CD4-positive, alpha-beta T cell (primary cell): ENCODE data around the gene PAQR9. TPM values are rescaled to one million over a fixed set of nuclear protein-coding genes. Genes with fewer than 3 reads are reported as not detected.
A peak's percentile ranks its signal among the peaks of the same experiment; 100 is the strongest.

Experiments
- ATAC-seq: fragments of 200-7000 bp; cut with Tn5 transposase; one replicate; pipeline ENCODE4 v1.10.0; 2022; ENCODE audit warnings: mild to moderate bottlenecking; ENCODE audit not compliant: poor library complexity
- CTCF ChIA-PET: fragments of 350-600 bp; sonication (Branson Sonifier 250); formaldehyde crosslinking; loops from one replicate; lab custom pipeline; 2021; ENCODE audit warnings: antibody characterized with exemption, inconsistent platforms; lab: Charles Lee
- POLR2A ChIA-PET: fragments of 350-600 bp; sonication (Branson Sonifier 250); formaldehyde crosslinking; loops from one replicate; lab custom pipeline; 2021; ENCODE audit warnings: antibody characterized with exemption, inconsistent platforms; lab: Charles Lee
- DNase-seq, 14 experiments: peaks; one replicate each; pipeline ENCODE4 v3.0.0-alpha.2; 2013 to 2020; ENCODE audit warnings: mixed read lengths in 2 of 14
- H3K27ac ChIP-seq, 2 donors: one replicate each; pipeline versions ENCODE4 v1.5.1 to v1.7.0; 2013; ENCODE audit warnings: low read length in 2 of 2, low read depth in 1 of 2, mild to moderate bottlenecking in 1 of 2
- H3K27me3 ChIP-seq, 2 experiments: 1 replicate in 1 of 2; 2 replicates in 1 of 2; pipeline versions ENCODE4 v1.6.1 to v1.7.0; 2013; ENCODE audit warnings: low read length in 2 of 2, control low read depth in 1 of 2, mild to moderate bottlenecking in 1 of 2, moderate library complexity in 1 of 2; ENCODE audit not compliant: insufficient read depth in 2 of 2, control insufficient read depth in 1 of 2
- H3K36me3 ChIP-seq: one replicate; pipeline ENCODE4 v1.6.1; 2013; ENCODE audit warnings: low read length, control low read depth; ENCODE audit not compliant: insufficient read depth
- H3K4me1 ChIP-seq: one replicate; pipeline ENCODE4 v1.6.1; 2013; ENCODE audit warnings: low read length, control low read depth; ENCODE audit not compliant: insufficient read depth
- H3K4me3 ChIP-seq: one replicate; pipeline ENCODE4 v1.5.1; 2013; ENCODE audit warnings: mild to moderate bottlenecking, low read length, moderate library complexity
- H3K9me3 ChIP-seq, 2 experiments: 1 replicate in 1 of 2; 2 replicates in 1 of 2; pipeline versions ENCODE4 v1.6.1 to v1.7.0; 2013; ENCODE audit warnings: low read length in 2 of 2, mild to moderate bottlenecking in 2 of 2, control low read depth in 1 of 2, moderate library complexity in 1 of 2; ENCODE audit not compliant: control insufficient read depth in 1 of 2, insufficient read depth in 1 of 2
- H3K27ac Mint-ChIP-seq: one replicate; pipeline ENCODE4 v1.8.0; 2020; ENCODE audit warnings: mixed read lengths
- H3K27me3 Mint-ChIP-seq: one replicate; pipeline ENCODE4 v1.8.0; 2021; ENCODE audit warnings: mixed read lengths
- H3K36me3 Mint-ChIP-seq: one replicate; pipeline ENCODE4 v1.8.0; 2021; ENCODE audit warnings: low read depth, mixed read lengths
- H3K4me1 Mint-ChIP-seq: one replicate; pipeline ENCODE4 v1.8.0; 2021; ENCODE audit warnings: low read depth, mixed read lengths
- H3K4me3 Mint-ChIP-seq: one replicate; pipeline ENCODE4 v1.8.0; 2020; ENCODE audit warnings: mild to moderate bottlenecking, mixed read lengths
- H3K9me3 Mint-ChIP-seq: one replicate; pipeline ENCODE4 v1.8.0; 2020; ENCODE audit warnings: mixed read lengths
- CTCF ChIP-seq: fragments of 200-600 bp; IDR thresholded peaks from one replicate; pipeline ENCODE4 v1.8.0; 2022; ENCODE audit warnings: antibody characterized with exemption, mild to moderate bottlenecking
- intact Hi-C, 2 experiments: fragments of 100-400 bp; cut with DNase I in 1 of 2; cut with micrococcal nuclease in 1 of 2; formaldehyde crosslinking; loops; one replicate each; pipeline versions ENCODE4 v1.15.1 to v1.9.0; 2023 to 2025; cut with DNase I, micrococcal nuclease
- polyA plus RNA-seq, 2 donors: library from polyadenylated mRNA; unstranded; fragments of 120-200 nt; gene quantifications; one replicate each; pipeline ENCODE4 v1.2.1, GENCODE V29; 2013
- total RNA-seq, 174 experiments: library from RNA in 2 of 174; stranded (reverse) in 2 of 174; gene quantifications; one replicate each; pipeline ENCODE4 v1.2.3 and lab custom pipeline; 2021 to 2026

PAQR9 gene, protein sequence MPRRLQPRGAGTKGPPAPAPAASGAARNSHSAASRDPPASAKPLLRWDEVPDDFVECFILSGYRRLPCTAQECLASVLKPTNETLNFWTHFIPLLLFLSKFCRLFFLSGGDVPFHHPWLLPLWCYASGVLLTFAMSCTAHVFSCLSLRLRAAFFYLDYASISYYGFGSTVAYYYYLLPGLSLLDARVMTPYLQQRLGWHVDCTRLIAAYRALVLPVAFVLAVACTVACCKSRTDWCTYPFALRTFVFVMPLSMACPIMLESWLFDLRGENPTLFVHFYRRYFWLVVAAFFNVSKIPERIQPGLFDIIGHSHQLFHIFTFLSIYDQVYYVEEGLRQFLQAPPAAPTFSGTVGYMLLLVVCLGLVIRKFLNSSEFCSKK
- not detected for total RNA-seq
- not detected for polyA plus RNA-seq (2013, experiment 1 of 2)
- not detected for polyA plus RNA-seq (2013, experiment 2 of 2)
- total RNA-seq (lab: John Stamatoyannopoulos, UW): 0 to 0.22 (median 0) reads per million in 172 experiments

DNA sequence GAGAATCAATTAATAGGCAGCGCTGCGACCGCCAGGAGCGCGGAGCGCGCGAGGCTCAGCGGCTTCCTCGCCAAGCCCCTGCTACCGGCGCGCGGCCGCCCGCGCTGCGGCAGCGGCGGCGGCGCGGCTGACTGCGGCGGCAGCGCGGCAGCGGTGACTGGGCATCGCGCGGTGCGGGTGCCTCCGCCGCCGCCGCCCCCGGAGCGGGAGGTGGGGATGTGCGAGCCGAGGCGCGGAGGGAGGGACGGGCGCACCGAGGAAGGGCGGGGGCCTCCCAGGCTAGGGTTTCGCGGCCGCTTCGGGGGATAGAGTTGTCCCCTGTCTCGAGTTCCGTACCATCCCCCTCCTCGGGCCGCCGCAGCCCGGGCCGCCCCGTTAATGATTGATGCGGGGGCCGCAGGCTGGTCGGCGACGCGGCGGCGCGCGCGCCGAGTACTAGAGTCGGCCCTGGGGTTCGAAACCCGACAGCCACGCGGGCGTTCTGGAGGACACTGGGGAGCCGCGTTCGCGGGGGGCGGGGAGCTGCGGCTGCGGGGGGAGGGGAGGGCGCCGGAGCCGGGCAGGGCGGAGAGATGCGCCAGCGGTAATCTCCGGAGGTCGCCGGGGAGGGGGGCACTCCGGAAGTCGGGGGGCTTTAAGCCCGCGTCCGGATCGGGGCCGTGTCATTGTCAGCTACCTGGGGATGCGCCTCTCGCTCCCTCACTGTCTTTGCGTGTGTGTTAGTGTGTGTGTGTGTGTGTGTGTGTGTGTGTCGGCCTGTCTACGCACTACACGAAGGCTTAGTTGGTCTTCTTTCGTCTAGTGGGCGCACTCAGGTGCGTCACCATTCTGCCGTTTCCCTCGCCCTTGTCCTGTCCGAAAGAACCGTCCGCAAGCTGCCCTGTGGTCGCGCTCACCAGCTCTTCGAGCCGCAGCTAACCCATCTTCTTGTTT is at the start of gene PAQR9:
Gene PAQR9, minus strand, starts transcription at position 159 of the 933 bp plus-strand sequence. CDS start 338 bp downstream, outside the sequence.
- H3K36me3 ChIP-seq: no peaks in the 10 kb centered on the region

DNA sequence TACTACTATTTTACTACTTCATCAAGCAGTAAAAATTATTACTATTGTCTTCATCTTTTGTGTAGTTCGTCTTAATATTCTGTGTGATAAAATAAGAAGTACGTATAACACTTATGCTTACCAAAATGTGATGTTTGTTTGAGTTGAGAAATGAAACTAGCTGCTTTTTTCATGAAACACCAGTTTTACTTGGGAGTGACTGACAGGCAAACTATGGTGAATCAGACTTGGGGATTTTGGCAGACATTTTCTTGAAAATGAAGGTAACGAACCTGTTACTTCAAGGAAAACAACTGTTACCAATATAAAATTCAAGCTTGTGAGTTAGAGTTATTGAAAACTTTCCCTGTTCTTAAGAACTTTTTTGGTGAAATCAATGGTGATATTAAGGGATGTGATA is 48.2 kb upstream of the PAQR9 start:
- peaks cover 37% of the 10 kb centered on the region for H3K36me3 ChIP-seq
- H3K27ac Mint-ChIP-seq: no peak overlapping the region
- H3K9me3 ChIP-seq: no peaks in the 10 kb centered on the region
- POLR2A ChIA-PET: interaction anchor here (0.9 kb wide), 1 partner anchor 10 kb away, joined by 3 read pairs; the partner anchor contains the start of gene U2SURP
- CTCF ChIA-PET: interaction anchor here (1.4 to 1.6 kb wide), 2 partner anchors 9 to 434 kb away, joined by 3 read pairs; partner anchors contain the start of gene ATR
- peaks cover 12% of the 10 kb centered on the region for H3K4me1 ChIP-seq
- TF ChIP-seq CTCF: no peak
- H3K27me3 Mint-ChIP-seq: no peaks in the 10 kb centered on the region
- no peak overlapping the region for H3K4me3 ChIP-seq
- intact Hi-C loops: no loop called here
- peaks cover 60% of the 10 kb centered on the region for H3K4me1 Mint-ChIP-seq
- no peak overlapping the region for H3K4me3 Mint-ChIP-seq
- H3K27me3 ChIP-seq: no peaks in the 10 kb centered on the region
- ATAC-seq (no peak), DNase-seq (no peak)
- H3K9me3 Mint-ChIP-seq: no peaks in the 10 kb centered on the region
- no peak overlapping the region for H3K27ac ChIP-seq
- peaks cover 70% of the 10 kb centered on the region for H3K36me3 Mint-ChIP-seq

More for the DNA sequence above, at the start of gene PAQR9:
- peaks cover 0 to 9% of the 10 kb centered on the region in 2 experiments for H3K9me3 ChIP-seq
- peaks cover 28 to 48% of the 10 kb centered on the region in 2 experiments for H3K27me3 ChIP-seq
- H3K4me1 Mint-ChIP-seq: peaks cover 4% of the 10 kb centered on the region
- peaks cover 11% of the 10 kb centered on the region for H3K4me1 ChIP-seq
- peaks cover 73% of the 10 kb centered on the region for H3K27me3 Mint-ChIP-seq
- H3K27ac ChIP-seq: no peak within 1 kb of the TSS
- no peak for TF ChIP-seq CTCF
- ATAC-seq (no peak), DNase-seq (peak in 2 of 14 experiments; percentile 13 to 19)
- intact Hi-C loops: no loop called here
- peak within 1 kb of the TSS; percentile 76 for H3K4me3 Mint-ChIP-seq
- H3K36me3 Mint-ChIP-seq: no peaks in the 10 kb centered on the region
- H3K27ac Mint-ChIP-seq: no peak within 1 kb of the TSS
- POLR2A ChIA-PET: no interaction called here
- no peak within 1 kb of the TSS for H3K4me3 ChIP-seq
- no peaks in the 10 kb centered on the region for H3K9me3 Mint-ChIP-seq
- CTCF ChIA-PET: no interaction called here

GRCh38 chr3:143010024-143010423 is 46.5 kb upstream of the PAQR9 start:
- no peaks in the 10 kb centered on the region for H3K9me3 ChIP-seq
- intact Hi-C loops: no loop called here
- Mint-ChIP-seq H3K9me3 (no peaks in the 10 kb centered on the region), H3K36me3 (peaks cover 53% of the 10 kb centered on the region), H3K4me1 (peaks cover 77% of the 10 kb centered on the region), H3K27ac (peak overlapping the region; percentile 22), H3K27me3 (no peaks in the 10 kb centered on the region), H3K4me3 (no peak overlapping the region)
- H3K27ac ChIP-seq: no peak overlapping the region
- CTCF ChIA-PET: no interaction called here
- no peak for TF ChIP-seq CTCF
- H3K36me3 ChIP-seq: peaks cover 25% of the 10 kb centered on the region
- no peaks in the 10 kb centered on the region for H3K27me3 ChIP-seq
- POLR2A ChIA-PET: interaction anchor here (0.9 kb wide), 1 partner anchor 9 kb away, joined by 3 read pairs; no protein-coding TSS in a partner anchor
- DNase-seq (no peak), ATAC-seq (no peak)
- no peak overlapping the region for H3K4me3 ChIP-seq
- H3K4me1 ChIP-seq: peaks cover 13% of the 10 kb centered on the region
